C4-2B (cell line): ENCODE results near the gene DOCK9.

Experiments used
- CTCF ChIP-seq: fragments of 450-650 bp; conservative IDR thresholded peaks from 2 replicates; pipeline ENCODE4 v1.5.1; 2017; ENCODE audit warnings: mild to moderate bottlenecking
- ZFX ChIP-seq: fragments of 450-650 bp; IDR thresholded peaks from 2 replicates; pipeline ENCODE4 v1.6.1; 2017

- no peak for TF ChIP-seq CTCF
- TF ChIP-seq ZFX, result no peak
Observed at GRCh38 chr13:98984983-98985382, 7.1 kb upstream of the DOCK9 start.
